Aortic smooth muscle cell (primary cell): ENCODE results near the gene RBMY1A1. TPM values are rescaled to one million over a fixed set of nuclear protein-coding genes. Genes with fewer than 3 reads are reported as not detected.

Source experiments
- total RNA-seq: library from RNA; depleted of rRNA; stranded (reverse); fragments of >200 nt; gene quantifications from 2 replicates; pipeline ENCODE4 v1.2.3, GENCODE V29; 2014

The RBMY1A1 gene
- total RNA-seq = not detected in 2 replicates

GRCh38 chrY:21534579-21534978 is at the start of gene RBMY1A1:
Gene RBMY1A1 (plus strand): TSS chrY:21534879. CDS start chrY:21536892, 2,013 bp downstream.

GRCh38 chrY:21511038-21511437 is 23.6 kb upstream of the RBMY1A1 start, which contains the start of gene RBMY1B:
Gene RBMY1B (plus strand): TSS chrY:21511338. CDS start chrY:21513351, 2,013 bp downstream.

Other genes starting within 250 kb of the RBMY1A1 start
- not detected in 2 replicates for gene RBMY1B, start 23.5 kb upstream of the RBMY1A1 start, total RNA-seq